Loucy (cell line): Measurements from ENCODE around the gene TMEM135.

Experiments
- H2AFZ ChIP-seq: fragments of 200-600 bp; sonication (generic); 2 replicates; pipeline ENCODE4 v1.6.0; 2016; ENCODE audit warnings: antibody characterized with exemption, mild to moderate bottlenecking, low read length, moderate library complexity
- H3F3A ChIP-seq: fragments of 200-600 bp; 2 replicates; pipeline ENCODE4 v1.6.0; 2016; ENCODE audit warnings: antibody characterized with exemption, low read depth, mild to moderate bottlenecking
- H3K27me3 ChIP-seq: fragments of 200-600 bp; sonication (generic); 2 replicates; pipeline ENCODE4 v1.6.1; 2014; ENCODE audit warnings: low read length, mild to moderate bottlenecking; ENCODE audit not compliant: insufficient read depth, poor library complexity, severe bottlenecking
- H3K36me3 ChIP-seq: fragments of 200-600 bp; sonication (generic); 2 replicates; pipeline ENCODE4 v1.6.1; 2016; ENCODE audit warnings: low read length; ENCODE audit not compliant: insufficient read depth
- H3K4me1 ChIP-seq: fragments of 200-600 bp; sonication (generic); 2 replicates; pipeline ENCODE4 v1.5.1; 2014; ENCODE audit warnings: low read length, mild to moderate bottlenecking; ENCODE audit not compliant: insufficient read depth, poor library complexity, severe bottlenecking
- H3K4me2 ChIP-seq: fragments of 200-600 bp; sonication (generic); 2 replicates; pipeline ENCODE4 v1.6.0; 2014; ENCODE audit warnings: antibody characterized with exemption, low read length, low read depth, mild to moderate bottlenecking; ENCODE audit not compliant: poor library complexity, severe bottlenecking
- H3K4me3 ChIP-seq: fragments of 200-600 bp; sonication (generic); 2 replicates; pipeline ENCODE4 v1.5.1; 2014; ENCODE audit warnings: low read length, mild to moderate bottlenecking, mixed read lengths; ENCODE audit not compliant: poor library complexity, severe bottlenecking
- H3K79me2 ChIP-seq: fragments of 200-600 bp; sonication (generic); 2 replicates; pipeline ENCODE4 v1.6.1; 2014; ENCODE audit warnings: low read length; ENCODE audit not compliant: insufficient read depth
- H3K9ac ChIP-seq: fragments of 200-600 bp; sonication (generic); 2 replicates; pipeline ENCODE4 v1.6.0; 2014; ENCODE audit warnings: mild to moderate bottlenecking, low read depth, low read length, moderate library complexity; ENCODE audit not compliant: poor library complexity, severe bottlenecking
- H3K9me2 ChIP-seq: fragments of 200-600 bp; sonication (generic); replicated peaks from 2 replicates; pipeline ENCODE4 v1.6.1; 2016; ENCODE audit warnings: low read depth, low read length, mixed read lengths
- H3K9me3 ChIP-seq: fragments of 200-600 bp; sonication (generic); 2 replicates; pipeline ENCODE4 v1.6.1; 2014; ENCODE audit warnings: mild to moderate bottlenecking, antibody characterized with exemption, low read length, low read depth; ENCODE audit not compliant: insufficient read depth
- H4K20me1 ChIP-seq: fragments of 200-600 bp; sonication (generic); 2 replicates; pipeline ENCODE4 v1.6.0; 2014; ENCODE audit warnings: antibody characterized with exemption, low read length, mild to moderate bottlenecking; ENCODE audit not compliant: insufficient read depth, poor library complexity, severe bottlenecking
- CTCF ChIP-seq: fragments of 200-600 bp; sonication (generic); conservative IDR thresholded peaks from 2 replicates; pipeline ENCODE4 v1.5.1; 2014; ENCODE audit warnings: mild to moderate bottlenecking, antibody characterized with exemption, low read length
- EZH2phosphoT487 ChIP-seq: fragments of 200-600 bp; IDR thresholded peaks from 2 replicates; pipeline ENCODE4 v1.6.1; 2018; ENCODE audit warnings: antibody characterized with exemption, mild to moderate bottlenecking, moderate library complexity, borderline replicate concordance

Gene TMEM135

GRCh38 chr11:87258171-87258833 lies 220.6 kb downstream of the TMEM135 start:
- Histone ChIP-seq H3K4me1 (peaks cover 16% of the 10 kb centered on the region), H3K9ac (peak overlapping the region; percentile 37), H3K4me2 (peak overlapping the region; percentile 56), H3K36me3 (no peaks in the 10 kb centered on the region), H2AFZ (no peak overlapping the region), H3K9me2 (no peaks in the 10 kb centered on the region), H3K4me3 (no peak overlapping the region), H4K20me1 (no peaks in the 10 kb centered on the region), H3K79me2 (no peaks in the 10 kb centered on the region), H3F3A (no peaks in the 10 kb centered on the region), H3K27me3 (no peaks in the 10 kb centered on the region), H3K9me3 (no peaks in the 10 kb centered on the region)
- no peak for TF ChIP-seq CTCF
- TF ChIP-seq EZH2phosphoT487 = no peak

- H3K4me3 ChIP-seq = no peak overlapping the region
- H3K4me1 ChIP-seq = peaks cover 16% of the 10 kb centered on the region
- no peaks in the 10 kb centered on the region for H3K9me3 ChIP-seq
- no peak for TF ChIP-seq CTCF
- TF ChIP-seq EZH2phosphoT487 = no peak
- H3F3A ChIP-seq = no peaks in the 10 kb centered on the region
- H4K20me1 ChIP-seq = no peaks in the 10 kb centered on the region
- no peaks in the 10 kb centered on the region for H3K79me2 ChIP-seq
- H2AFZ ChIP-seq = no peak overlapping the region
- H3K27me3 ChIP-seq = no peaks in the 10 kb centered on the region
- no peak overlapping the region for H3K9ac ChIP-seq
- H3K36me3 ChIP-seq = no peaks in the 10 kb centered on the region
- no peak overlapping the region for H3K4me2 ChIP-seq
- no peaks in the 10 kb centered on the region for H3K9me2 ChIP-seq
Observed at GRCh38 chr11:87259736-87260135, 222.0 kb downstream of the TMEM135 start.

- no peak overlapping the region for H3K4me3 ChIP-seq
- no peaks in the 10 kb centered on the region for H3K79me2 ChIP-seq
- H4K20me1 ChIP-seq = no peaks in the 10 kb centered on the region
- H3F3A ChIP-seq = no peaks in the 10 kb centered on the region
- H3K9ac ChIP-seq = no peak overlapping the region
- H3K9me2 ChIP-seq = no peaks in the 10 kb centered on the region
- H3K9me3 ChIP-seq = no peaks in the 10 kb centered on the region
- no peaks in the 10 kb centered on the region for H3K36me3 ChIP-seq
- H3K4me1 ChIP-seq = peaks cover 12% of the 10 kb centered on the region
- H3K27me3 ChIP-seq = no peaks in the 10 kb centered on the region
- H2AFZ ChIP-seq = no peak overlapping the region
- TF ChIP-seq EZH2phosphoT487 (no peak), CTCF (no peak)
- H3K4me2 ChIP-seq = no peak overlapping the region
Observed at GRCh38 chr11:87260811-87261210, 223.1 kb downstream of the TMEM135 start.
